Measurements from ENCODE around the gene C2orf68.
"Not testable (repeated sequence)": the region's sequence is repeated elsewhere in the genome, so short reads cannot be mapped to it uniquely, and the experiment has no call there.

C2orf68 gene, protein sequence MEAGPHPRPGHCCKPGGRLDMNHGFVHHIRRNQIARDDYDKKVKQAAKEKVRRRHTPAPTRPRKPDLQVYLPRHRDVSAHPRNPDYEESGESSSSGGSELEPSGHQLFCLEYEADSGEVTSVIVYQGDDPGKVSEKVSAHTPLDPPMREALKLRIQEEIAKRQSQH

DNA sequence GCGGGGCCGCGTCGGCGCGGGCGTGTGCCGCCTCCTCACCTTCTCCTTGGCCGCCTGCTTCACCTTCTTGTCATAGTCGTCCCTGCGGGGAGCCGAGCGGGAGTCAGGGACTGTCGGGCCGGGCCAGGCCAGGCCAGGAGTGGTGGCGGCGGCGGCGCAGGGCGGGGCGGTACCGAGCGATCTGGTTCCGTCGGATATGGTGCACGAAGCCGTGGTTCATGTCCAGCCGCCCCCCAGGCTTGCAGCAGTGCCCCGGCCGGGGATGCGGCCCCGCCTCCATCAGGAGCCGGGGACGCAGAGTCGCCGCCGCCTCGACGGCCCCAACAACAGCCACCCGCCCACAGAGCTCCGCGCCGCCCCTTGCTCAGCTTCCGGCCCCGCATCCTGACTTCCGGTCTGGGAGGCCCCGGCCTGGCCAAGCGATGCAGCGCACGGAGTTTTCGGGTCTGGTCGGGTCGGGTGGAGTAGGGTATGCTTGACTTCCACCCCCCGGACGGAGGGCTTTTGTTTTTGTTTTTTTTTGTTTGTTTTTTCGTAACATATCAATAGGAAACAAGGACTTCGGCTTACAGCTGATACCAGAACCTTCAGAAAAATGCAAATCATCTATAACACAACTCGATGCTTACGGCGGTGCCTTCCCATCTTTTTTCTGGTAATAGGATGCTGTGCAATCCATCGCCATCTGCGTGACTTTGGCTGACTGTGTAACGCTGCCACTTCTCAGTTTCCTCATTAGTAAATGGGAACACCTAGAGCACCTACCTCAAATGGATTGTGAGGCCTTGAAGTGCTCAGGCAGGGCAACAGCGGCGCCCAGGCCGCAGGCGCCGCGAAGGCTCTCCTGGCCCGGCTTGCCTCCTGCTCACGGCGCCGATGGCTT, at the start of gene C2orf68:
Gene C2orf68 (minus strand): TSS at position 362 of the 883 bp plus-strand sequence. CDS start 82 bp downstream, at position 280.
- DNase-seq (ENCODE audit: low spot score) = peak; percentile 88
- CTCF ChIA-PET = interaction anchor here (0.6 kb wide), 1 partner anchor 591 kb away, joined by 3 read pairs; no protein-coding TSS in a partner anchor
- peak within 1 kb of the TSS; percentile 85 for H3K27ac ChIP-seq
- TF ChIP-seq, protein P1, sequence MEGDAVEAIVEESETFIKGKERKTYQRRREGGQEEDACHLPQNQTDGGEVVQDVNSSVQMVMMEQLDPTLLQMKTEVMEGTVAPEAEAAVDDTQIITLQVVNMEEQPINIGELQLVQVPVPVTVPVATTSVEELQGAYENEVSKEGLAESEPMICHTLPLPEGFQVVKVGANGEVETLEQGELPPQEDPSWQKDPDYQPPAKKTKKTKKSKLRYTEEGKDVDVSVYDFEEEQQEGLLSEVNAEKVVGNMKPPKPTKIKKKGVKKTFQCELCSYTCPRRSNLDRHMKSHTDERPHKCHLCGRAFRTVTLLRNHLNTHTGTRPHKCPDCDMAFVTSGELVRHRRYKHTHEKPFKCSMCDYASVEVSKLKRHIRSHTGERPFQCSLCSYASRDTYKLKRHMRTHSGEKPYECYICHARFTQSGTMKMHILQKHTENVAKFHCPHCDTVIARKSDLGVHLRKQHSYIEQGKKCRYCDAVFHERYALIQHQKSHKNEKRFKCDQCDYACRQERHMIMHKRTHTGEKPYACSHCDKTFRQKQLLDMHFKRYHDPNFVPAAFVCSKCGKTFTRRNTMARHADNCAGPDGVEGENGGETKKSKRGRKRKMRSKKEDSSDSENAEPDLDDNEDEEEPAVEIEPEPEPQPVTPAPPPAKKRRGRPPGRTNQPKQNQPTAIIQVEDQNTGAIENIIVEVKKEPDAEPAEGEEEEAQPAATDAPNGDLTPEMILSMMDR (conservative IDR thresholded peaks at IDR 0.05; ENCODE audit: low read depth) = no peak
- POLR2A ChIA-PET (ENCODE audit: low non-redundant PET) = interaction anchor here (0.6 to 0.8 kb wide), 3 partner anchors 9 to 524 kb away, joined by 3 to 5 read pairs (median 3); partner anchors contain the start of genes TMEM150A and VAMP8

DNA sequence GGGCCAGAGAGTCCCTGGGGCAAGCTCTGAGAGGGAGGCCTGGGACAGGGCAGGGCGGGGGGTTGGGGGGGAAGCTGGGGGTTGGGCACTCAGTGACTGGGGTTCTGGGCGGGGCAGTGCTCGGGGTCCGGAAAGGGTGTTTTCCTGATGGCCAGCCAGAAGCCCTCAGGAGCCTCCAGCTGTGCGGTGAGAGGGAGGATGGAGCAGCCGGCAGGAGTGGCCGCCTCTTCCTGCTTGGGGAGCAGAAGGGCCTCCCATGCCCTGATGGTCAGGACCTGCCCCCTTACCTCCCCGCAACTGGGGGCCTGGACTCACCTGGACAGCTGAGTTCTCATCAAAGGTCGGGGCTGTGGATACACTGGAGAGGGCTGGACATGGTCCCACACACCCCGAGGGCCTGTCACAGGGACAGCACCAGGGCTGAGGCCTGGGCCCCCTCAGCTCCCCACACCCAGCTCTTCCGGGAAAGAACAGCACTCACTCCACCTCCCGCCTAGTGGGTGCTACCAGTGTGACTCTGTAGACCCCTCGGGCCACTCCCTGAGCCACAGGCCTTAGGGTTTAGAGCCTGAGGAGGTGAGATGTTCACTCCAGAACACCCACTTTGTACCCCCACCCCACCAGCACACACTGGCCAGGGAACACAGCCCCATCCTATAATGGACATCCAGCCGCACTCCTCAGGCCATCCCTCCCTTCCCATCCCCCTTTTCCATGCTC, 49.4 kb upstream of the C2orf68 start:
- TF ChIP-seq, protein P1 (conservative IDR thresholded peaks at IDR 0.05; ENCODE audit: low read depth) = no peak
- CTCF ChIA-PET = interaction anchor here (1.2 kb wide), 1 partner anchor 46 kb away, joined by 3 read pairs; no protein-coding TSS in a partner anchor
- POLR2A ChIA-PET (ENCODE audit: low non-redundant PET) = interaction anchor here (0.5 to 0.6 kb wide), 2 partner anchors 18 to 966 kb away, joined by 3 read pairs; no protein-coding TSS in a partner anchor
- no peak for DNase-seq (ENCODE audit: low spot score)
- H3K27ac ChIP-seq = no peak overlapping the region

DNA sequence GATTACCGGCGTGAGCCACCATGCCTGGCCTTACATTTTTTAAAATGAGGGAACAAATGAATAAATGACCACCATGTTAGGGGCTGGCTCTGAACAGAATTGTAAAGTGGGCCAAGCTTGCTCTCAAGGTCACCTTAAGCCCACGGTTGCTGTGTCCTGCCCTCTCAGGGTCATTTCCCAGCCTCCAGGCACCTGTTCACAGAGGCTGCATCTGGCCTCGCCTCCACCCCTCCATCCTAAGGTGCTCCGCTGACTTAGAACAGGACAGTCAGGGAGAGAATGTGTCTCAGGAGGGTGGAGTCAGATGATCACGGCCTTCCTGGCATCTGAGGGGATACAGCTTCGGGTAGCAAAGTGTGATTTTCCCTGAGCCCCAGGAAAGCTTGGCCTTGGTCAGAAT, 48.9 kb upstream of the C2orf68 start:
- POLR2A ChIA-PET (ENCODE audit: low non-redundant PET) = interaction anchor here (0.5 to 0.6 kb wide), 2 partner anchors 18 to 967 kb away, joined by 3 read pairs; no protein-coding TSS in a partner anchor
- CTCF ChIA-PET = interaction anchor here (1.2 kb wide), 1 partner anchor 47 kb away, joined by 3 read pairs; no protein-coding TSS in a partner anchor
- H3K27ac ChIP-seq = no peak overlapping the region
- no peak for DNase-seq (ENCODE audit: low spot score)
- TF ChIP-seq, protein P1 (conservative IDR thresholded peaks at IDR 0.05; ENCODE audit: low read depth) = no peak

DNA sequence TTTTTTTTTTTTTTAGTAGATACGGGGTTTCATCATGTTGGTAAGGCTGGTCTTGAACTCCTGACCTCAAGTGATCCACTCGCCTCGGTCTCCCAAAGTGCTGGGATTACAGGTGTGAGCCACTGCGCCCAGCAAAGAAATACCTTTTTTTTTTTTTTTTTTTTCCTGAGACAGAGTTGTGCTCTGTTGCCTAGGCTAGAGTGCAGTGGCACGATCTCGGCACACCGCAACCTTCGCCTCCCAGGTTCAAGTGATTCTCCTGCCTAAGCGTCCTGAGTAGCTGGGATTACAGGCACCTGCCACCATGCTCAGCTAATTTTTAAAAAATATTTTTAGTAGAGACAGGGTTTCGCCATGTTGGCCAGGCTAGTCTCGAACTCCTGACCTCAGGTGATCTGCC, 48.4 kb upstream of the C2orf68 start:
- CTCF ChIA-PET = interaction anchor here (1.2 kb wide), 1 partner anchor 47 kb away, joined by 3 read pairs; no protein-coding TSS in a partner anchor

DNA sequence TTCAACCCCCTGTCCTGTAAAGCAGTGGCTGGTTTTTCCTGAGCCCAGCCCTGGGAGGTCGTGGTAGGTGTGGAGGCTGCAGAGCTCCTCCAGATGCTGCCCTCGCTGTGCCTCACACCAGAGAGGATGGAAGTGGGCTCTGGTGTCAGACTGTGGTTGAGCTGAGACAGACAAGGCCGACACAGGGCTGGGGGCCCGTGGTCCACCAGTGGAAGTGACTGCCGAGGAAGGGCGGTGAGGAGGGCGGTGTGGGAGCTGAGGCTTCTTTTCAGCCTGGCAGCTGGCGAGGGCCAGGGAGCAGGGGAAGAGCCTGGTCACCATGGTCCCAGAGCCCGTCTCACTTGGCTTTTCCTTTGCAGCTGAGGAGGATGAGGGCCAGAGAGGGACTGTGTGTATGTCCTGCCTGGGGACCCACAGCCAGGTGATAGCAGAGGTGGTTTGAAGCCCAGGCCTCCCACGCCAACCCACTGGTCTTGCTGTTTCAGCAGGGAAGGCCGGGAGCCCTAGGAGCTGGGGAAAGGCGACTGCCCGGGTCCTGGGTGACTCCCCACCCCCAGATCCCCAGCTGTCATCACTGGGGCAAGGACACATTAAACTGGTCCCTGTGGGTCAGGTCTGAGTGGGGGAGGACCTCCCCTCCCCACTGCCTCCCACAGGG, 47.6 kb upstream of the C2orf68 start:
- DNase-seq (ENCODE audit: low spot score) = no peak
- ChIA-PET POLR2A (ENCODE audit: low non-redundant PET) (no interaction called here), CTCF (interaction anchor here (0.7 to 0.8 kb wide), 2 partner anchors 11 to 23 kb away, joined by 3 to 4 read pairs; no protein-coding TSS in a partner anchor)
- H3K27ac ChIP-seq = no peak overlapping the region
- TF ChIP-seq, protein P1 (conservative IDR thresholded peaks at IDR 0.05; ENCODE audit: low read depth) = no peak

More for the DNA sequence above, 48.4 kb upstream of the C2orf68 start:
- H3K27ac ChIP-seq; DNase-seq (ENCODE audit: low spot score); POLR2A ChIA-PET (ENCODE audit: low non-redundant PET): not testable (repeated sequence)

DNA sequence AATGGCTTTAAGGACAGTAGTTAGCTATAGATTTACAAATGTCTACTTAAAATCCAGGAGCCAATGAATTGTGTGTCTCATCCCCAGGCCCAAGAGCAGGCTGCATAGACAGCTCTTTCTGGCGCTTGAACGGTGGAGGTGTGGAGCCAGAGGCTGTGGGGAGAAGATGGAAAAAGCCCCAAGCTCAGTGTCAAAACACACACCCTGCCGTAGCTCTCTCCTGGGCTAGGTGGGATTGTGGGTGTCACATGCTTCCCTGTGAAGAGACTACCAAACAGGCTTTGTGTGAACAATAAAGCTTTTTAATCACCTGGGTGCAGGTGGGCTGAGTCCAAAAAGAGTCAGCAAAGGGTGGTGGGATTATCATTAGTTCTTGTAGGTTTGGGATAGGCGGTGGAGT, 45.5 kb upstream of the C2orf68 start:
- DNase-seq (ENCODE audit: low spot score); POLR2A ChIA-PET (ENCODE audit: low non-redundant PET); CTCF ChIA-PET; H3K27ac ChIP-seq: not testable (repeated sequence)
